ENCODE measurements around the gene PRKCH.

DNA sequence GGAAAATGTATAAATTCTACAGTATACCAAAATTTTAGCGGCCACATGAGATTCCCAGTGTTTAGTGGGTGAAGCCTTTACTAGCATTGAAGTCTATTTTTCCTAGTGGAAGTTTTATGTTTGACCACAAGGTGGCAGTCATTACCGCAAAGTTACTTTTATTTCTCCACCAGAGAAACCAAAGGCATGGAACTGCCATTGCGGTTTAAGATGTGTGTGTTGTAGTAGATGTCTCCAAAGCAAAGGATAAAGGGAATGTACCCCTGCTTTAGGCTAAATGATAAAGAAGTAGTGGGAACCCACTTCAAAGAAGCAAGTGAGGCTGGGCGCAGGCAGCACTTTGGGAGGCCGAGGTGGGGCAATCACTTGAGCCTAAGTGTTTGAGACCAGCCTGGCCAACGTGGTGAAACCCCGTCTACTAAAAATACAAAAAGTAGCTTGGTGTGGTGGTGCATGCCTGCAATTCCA is 140.5 kb downstream of the PRKCH start:
- TF ChIP-seq CHCHD3 (CRISPR knock-in tag; IDR thresholded peaks at IDR 0.05) (no peak), RNF2 (conservative IDR thresholded peaks at IDR 0.05; ENCODE audit: low read depth) (no peak), ZFYVE20 (CRISPR knock-in tag; IDR thresholded peaks at IDR 0.05; ENCODE audit: borderline replicate concordance, low read depth) (no peak)
